DMS79 treated with DMSO at 0.1 percent for 48 hours (cell line): Measurements from ENCODE around the gene SECTM1.
"Not testable (repeated sequence)": the region's sequence is repeated elsewhere in the genome, so short reads cannot be mapped to it uniquely, and the experiment has no call there.

ENCODE experiments used
- DNase-seq: peaks from one replicate; lab custom pipeline; 2025; lab: John Stamatoyannopoulos, UW

SECTM1 gene

GRCh38 chr17:82333279-82334171, at the start of gene SECTM1:
SECTM1 (minus strand) TSS chr17:82333766; CDS start chr17:82327240, 6,526 bp downstream.
- DNase-seq: no peak

DNA sequence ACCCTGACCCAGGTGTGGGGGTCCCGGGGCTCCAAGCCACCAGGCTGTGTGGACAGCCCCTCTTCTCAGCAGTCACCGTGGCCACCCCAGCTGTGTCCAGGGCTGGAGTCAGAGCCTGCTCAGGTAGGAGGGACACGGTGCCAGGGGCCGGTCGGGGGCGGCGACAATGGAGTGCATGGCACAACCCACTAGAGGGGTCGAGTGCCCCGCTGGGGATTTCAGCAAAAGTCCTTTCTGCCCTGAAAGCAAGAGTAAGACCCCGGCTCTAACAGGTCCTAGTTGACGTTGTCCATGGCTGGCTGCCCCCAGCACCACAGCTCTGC, 49.3 kb upstream of the SECTM1 start:
- no peak for DNase-seq

GRCh38 chr17:82382220-82382932, 48.8 kb upstream of the SECTM1 start:
- not testable (repeated sequence) for DNase-seq

GRCh38 chr17:82381703-82382009, 48.1 kb upstream of the SECTM1 start:
- not testable (repeated sequence) for DNase-seq

GRCh38 chr17:82380860-82381702, 47.5 kb upstream of the SECTM1 start:
- peak; percentile 57 for DNase-seq

GRCh38 chr17:82378741-82379021, 45.1 kb upstream of the SECTM1 start:
- no peak for DNase-seq

GRCh38 chr17:82377924-82378740, 44.6 kb upstream of the SECTM1 start:
- DNase-seq: no peak

DNA sequence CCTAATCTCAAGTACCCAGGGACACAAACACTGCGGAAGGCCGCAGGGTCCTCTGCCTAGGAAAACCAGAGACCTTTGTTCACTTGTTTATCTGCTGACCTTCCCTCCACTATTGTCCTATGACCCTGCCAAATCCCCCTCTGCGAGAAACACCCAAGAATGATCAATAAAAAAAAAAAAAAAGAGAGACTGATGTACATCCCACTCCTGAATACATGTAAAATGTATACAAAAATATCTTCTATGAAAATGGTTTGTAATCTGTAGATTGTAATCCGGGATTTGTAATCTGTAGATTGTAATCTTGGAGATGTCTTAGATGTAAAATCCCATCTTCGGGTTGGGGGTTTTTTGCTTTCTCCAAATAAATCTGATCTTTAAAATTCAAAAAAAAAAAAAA, 43.7 kb upstream of the SECTM1 start:
- not testable (repeated sequence) for DNase-seq

- no peak for DNase-seq
Measured at GRCh38 chr17:82376042-82376730, 42.6 kb upstream of the SECTM1 start.

DNA sequence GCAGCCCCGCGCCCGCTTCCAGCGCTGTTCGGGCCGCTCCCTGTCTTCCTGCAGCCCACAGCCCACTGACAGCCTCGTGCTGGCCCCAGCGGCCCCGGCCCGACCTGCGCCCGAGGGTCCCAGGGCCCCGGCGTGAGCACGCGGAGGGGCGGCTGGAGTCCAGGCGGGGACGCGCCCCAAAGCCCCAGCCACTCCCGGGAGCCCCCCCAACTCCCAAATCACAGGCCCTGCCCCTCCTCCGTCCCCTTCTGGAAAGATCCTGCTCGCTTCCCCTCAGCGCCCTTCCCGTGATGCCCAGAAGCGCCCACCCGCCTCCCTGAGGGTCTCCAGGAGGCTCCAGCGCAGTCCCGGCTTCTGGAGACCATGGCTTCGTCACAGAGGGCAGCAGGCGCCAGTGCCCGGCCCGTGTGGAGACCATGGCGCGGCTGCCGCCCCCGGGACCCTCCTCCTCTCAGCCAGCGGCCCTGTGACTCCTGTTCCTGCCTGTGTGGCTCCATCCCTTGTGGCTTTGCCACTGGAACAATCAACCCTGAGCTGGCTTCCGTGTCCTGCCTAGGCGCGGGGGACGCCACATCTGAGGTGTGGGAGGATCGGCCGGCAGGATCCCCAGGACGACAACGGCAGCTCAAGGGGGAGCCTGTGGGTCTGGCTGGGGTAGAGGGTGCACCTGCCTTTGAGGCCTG, 41.9 kb upstream of the SECTM1 start:
- DNase-seq: no peak

GRCh38 chr17:82374626-82375331, 41.2 kb upstream of the SECTM1 start:
- DNase-seq: no peak

DNA sequence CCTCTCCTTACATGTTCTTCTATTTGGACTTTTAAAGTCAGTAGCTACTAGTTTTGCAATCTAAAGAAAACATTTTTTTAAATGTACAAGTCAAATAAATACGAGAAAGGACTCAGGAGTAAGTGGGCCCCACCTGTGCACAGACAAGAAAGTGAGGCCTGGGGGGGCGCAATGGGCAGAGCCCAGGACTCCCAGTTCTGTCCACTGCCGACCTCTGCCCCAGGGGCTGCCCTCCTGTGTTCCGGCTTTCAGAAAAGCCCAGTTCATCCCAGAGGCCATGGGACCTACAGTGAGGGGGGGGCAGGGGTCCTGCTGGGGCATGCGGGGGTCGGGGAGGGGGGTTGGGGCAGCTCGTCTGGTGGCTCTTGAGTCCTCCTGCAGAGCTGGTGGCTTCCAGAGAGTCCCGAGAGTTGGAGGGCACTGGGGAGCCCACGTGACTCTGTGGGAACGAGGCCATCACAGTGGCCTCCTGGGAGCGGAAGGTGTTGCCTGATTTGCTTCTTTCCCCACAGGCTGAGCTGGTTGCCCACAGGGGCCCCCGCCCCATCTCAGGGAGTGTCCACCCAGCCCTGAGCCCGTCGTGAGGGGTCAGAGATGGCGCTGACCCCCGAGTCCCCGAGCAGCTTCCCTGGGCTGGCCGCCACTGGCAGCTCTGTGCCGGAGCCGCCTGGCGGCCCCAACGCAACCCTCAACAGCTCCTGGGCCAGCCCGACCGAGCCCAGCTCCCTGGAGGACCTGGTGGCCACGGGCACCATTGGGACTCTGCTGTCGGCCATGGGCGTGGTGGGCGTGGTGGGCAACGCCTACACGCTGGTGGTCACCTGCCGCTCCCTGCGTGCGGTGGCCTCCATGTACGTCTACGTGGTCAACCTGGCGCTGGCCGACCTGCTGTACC, 40.4 kb upstream of the SECTM1 start:
- DNase-seq: no peak

GRCh38 chr17:82373072-82373452, 39.5 kb upstream of the SECTM1 start:
- DNase-seq: not testable (repeated sequence)

GRCh38 chr17:82372249-82373071, 38.9 kb upstream of the SECTM1 start:
- DNase-seq: peak; percentile 13

DNA sequence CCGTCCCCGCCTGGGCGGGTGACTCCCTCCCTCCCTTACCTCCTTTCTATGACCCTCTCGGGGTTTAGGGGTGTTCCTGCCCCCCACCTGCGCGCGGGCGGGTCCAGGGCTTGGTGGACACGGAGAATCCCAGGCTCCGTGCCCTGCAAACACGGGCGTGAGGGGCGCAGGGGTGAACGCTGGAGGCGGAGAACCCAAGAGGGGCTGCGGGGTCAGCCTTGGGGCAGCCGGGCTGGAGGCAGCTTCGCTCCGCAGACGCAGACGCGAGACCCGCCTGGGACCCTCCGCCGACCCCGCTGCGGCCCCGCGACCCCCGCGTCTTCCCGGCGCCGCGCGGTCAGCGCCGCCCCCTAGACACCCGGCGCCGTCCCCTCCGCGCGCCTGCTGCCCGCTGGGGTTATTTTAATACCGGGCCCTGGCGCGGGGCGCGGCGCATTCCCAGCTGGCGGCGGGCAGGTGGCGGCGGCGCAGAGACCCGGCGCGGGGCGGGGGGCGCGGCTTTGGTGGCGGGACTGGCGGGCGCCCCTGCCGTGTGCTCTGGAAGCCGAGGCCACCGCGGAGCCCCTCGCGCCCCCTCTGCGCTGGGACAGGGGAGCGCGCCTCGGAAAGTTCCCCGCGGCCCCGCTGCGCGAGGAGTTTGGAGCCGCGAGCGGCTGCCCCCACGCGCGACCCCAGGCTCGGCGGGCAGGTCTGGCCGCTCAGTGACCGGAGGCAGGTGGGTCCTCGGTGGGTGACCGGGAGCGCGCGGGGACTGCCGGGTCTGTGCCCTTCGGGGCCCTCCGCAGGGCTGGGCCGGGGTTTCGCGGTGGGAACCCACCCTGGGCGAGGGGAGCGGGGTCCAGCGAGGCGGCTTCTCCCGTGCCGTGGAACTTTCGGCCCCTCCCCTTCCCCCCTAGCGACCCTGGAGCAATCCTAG, 38.0 kb upstream of the SECTM1 start, which contains the start of gene UTS2R:
TSS of gene UTS2R (plus strand) at position 433 of the 916 bp plus-strand sequence. CDS start 2,560 bp downstream, outside the sequence.
- no peak for DNase-seq

DNA sequence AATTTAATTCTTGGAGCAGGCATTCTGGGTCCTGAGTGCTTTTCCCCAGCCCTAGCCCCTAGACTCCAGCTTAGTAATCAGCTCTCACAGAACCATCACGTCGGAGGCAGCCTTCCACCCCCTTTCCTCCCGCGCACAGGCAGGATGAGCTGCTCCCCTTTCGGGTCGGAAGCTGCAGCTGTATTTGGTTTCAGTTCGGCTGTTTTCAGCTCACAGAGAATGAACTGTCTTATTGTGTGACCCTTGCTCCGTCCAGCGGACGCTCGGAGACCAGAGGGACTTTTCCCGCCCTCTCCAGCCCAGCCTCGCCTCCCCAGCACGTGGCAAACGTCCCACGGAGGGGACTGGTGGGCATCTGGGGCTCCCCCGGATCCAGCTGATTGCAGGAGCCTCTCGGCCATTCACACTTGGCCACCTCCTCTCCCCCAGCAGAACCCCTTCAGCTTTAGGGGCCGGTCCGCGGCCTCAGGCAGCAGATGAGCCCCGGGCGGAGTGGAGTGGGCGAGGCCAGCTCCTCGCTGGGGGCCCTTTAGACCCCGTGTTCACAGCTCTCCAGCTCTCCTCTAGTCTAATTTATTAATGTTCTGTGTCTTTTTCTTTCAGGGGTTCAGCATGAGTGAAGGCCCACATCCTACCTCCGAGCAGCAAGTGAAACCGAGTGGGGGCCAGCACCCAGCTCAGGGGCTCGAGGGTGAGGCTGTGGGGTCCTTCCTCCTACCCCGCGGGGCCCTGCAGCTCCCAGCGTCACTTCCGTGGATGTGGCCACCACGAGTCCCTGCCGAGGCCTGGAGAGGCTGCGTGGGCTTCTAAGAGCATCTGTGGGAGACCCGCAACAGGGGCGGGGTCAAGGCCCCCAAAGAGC, 37.1 kb upstream of the SECTM1 start:
- DNase-seq: no peak
